SK-N-SH (cell line): ENCODE data around the gene SYNPO2. TPM values are rescaled to one million over a fixed set of nuclear protein-coding genes. Genes with fewer than 3 reads are reported as not detected.

Experiments used
- CTCF ChIA-PET: fragments of 300-600, 350-600 bp; formaldehyde crosslinking; extraction: SDS; loops from one replicate; lab custom pipeline; 2021; lab: Yijun Ruan, JAX
- POLR2A ChIA-PET: fragments of 350-600 bp; sonication (Branson Sonifier 250); formaldehyde crosslinking; extraction: SDS; loops from one replicate; lab custom pipeline; 2020; ENCODE audit warnings: antibody characterized with exemption, inconsistent platforms; lab: Yijun Ruan, JAX
- DNase-seq: peaks from one replicate; pipeline ENCODE4 v3.0.0; 2012
- H2AFZ ChIP-seq: fragments of 200-600 bp; sonication (generic); 2 replicates; pipeline ENCODE4 v1.8.1; 2016; ENCODE audit warnings: antibody characterized with exemption, mild to moderate bottlenecking, low read depth
- H3F3A ChIP-seq: fragments of 200-600 bp; sonication (generic); replicated peaks from 2 replicates; pipeline ENCODE3; 2016; ENCODE audit warnings: antibody characterized with exemption, mild to moderate bottlenecking; ENCODE audit not compliant: insufficient read depth
- H3K27ac ChIP-seq, 2 experiments: fragments of 200-500 bp in 1 of 2; fragments of 200-600 bp in 1 of 2; sonication (Bioruptor generic) in 1 of 2; sonication (generic), shearing (Covaris generic) in 1 of 2; 2 replicates each; pipeline versions ENCODE4 v1.5.1 to v1.6.1; 2014 to 2016; ENCODE audit warnings: low read depth in 2 of 2, inconsistent platforms in 1 of 2, low read length in 1 of 2, mild to moderate bottlenecking in 1 of 2, mixed read lengths in 1 of 2
- H3K27me3 ChIP-seq: fragments of 200-600 bp; sonication (generic), shearing (Covaris generic); 2 replicates; pipeline ENCODE4 v1.6.1; 2016; ENCODE audit warnings: mixed run types; ENCODE audit not compliant: insufficient read depth
- H3K36me3 ChIP-seq, 2 experiments: fragments of 200-500 bp in 1 of 2; fragments of 200-600 bp in 1 of 2; sonication (Bioruptor generic) in 1 of 2; sonication (generic) in 1 of 2; replicated peaks in 1 of 2; 2 replicates each; pipeline versions ENCODE3 to v1.5.1; 2014 to 2016; ENCODE audit warnings: low read length in 1 of 2, mild to moderate bottlenecking in 1 of 2; ENCODE audit not compliant: insufficient read depth in 2 of 2, control insufficient read depth in 1 of 2
- H3K4me1 ChIP-seq, 2 experiments: fragments of 200-500 bp in 1 of 2; fragments of 200-600 bp in 1 of 2; sonication (Bioruptor generic) in 1 of 2; sonication (generic), shearing (Covaris generic) in 1 of 2; 2 replicates each; pipeline versions ENCODE4 v1.5.1 to v1.6.1; 2014 to 2016; ENCODE audit warnings: low read depth in 1 of 2, low read length in 1 of 2, mixed run types in 1 of 2; ENCODE audit not compliant: insufficient read depth in 2 of 2, control insufficient read depth in 1 of 2
- H3K4me2 ChIP-seq: fragments of 200-600 bp; sonication (generic), shearing (Covaris generic); 2 replicates; pipeline ENCODE4 v1.6.1; 2017; ENCODE audit warnings: mixed run types
- H3K4me3 ChIP-seq, 2 experiments: fragments of 200-500 bp in 1 of 2; fragments of 200-600 bp in 1 of 2; sonication (Bioruptor generic) in 1 of 2; sonication (generic), shearing (Covaris generic) in 1 of 2; 2 replicates each; pipeline versions ENCODE4 v1.5.1 to v1.8.1; 2014 to 2016; ENCODE audit warnings: low read depth in 2 of 2, inconsistent platforms in 1 of 2, low read length in 1 of 2, mild to moderate bottlenecking in 1 of 2, mixed read lengths in 1 of 2, moderate library complexity in 1 of 2
- H3K79me2 ChIP-seq: fragments of 200-600 bp; sonication (generic); 2 replicates; pipeline ENCODE4 v1.8.1; 2017; ENCODE audit warnings: mild to moderate bottlenecking; ENCODE audit not compliant: insufficient read depth
- H3K9ac ChIP-seq: fragments of 200-600 bp; sonication (generic); 2 replicates; pipeline ENCODE4 v1.6.1; 2017; ENCODE audit warnings: mixed run types
- H3K9me2 ChIP-seq: fragments of 200-600 bp; sonication (generic); 2 replicates; pipeline ENCODE4 v1.6.1; 2017; ENCODE audit warnings: mixed run types
- H3K9me3 ChIP-seq: fragments of 200-600 bp; sonication (generic); 2 replicates; pipeline ENCODE4 v1.6.1; 2017; ENCODE audit warnings: mixed run types, mild to moderate bottlenecking, moderate library complexity
- H4K20me1 ChIP-seq: fragments of 200-600 bp; sonication (generic); 2 replicates; pipeline ENCODE4 v1.6.1; 2017; ENCODE audit warnings: mild to moderate bottlenecking, mixed run types; ENCODE audit not compliant: insufficient read depth
- EZH2phosphoT487 ChIP-seq: fragments of 200-600 bp; sonication (generic); IDR thresholded peaks from 2 replicates; pipeline ENCODE4 v1.6.1; 2017; ENCODE audit warnings: low read depth, mixed run types, mild to moderate bottlenecking, antibody characterized with exemption, moderate library complexity, borderline replicate concordance
- FOSL2 ChIP-seq: IDR thresholded peaks from 2 replicates; pipeline ENCODE4 v1.4.0; 2012; ENCODE audit warnings: low read depth, mild to moderate bottlenecking, moderate library complexity, borderline replicate concordance
- FOXM1 ChIP-seq: IDR thresholded peaks from 2 replicates; pipeline ENCODE4 v1.4.0; 2012; ENCODE audit warnings: low read depth, mild to moderate bottlenecking
- GABPA ChIP-seq: IDR thresholded peaks from 2 replicates; pipeline ENCODE4 v1.4.0; 2012; ENCODE audit warnings: low read depth, mild to moderate bottlenecking
- IRF3 ChIP-seq: fragments of 150-350 bp; IDR thresholded peaks from 2 replicates; pipeline ENCODE4 v1.6.1; 2016; ENCODE audit warnings: mild to moderate bottlenecking, low read depth, low read length
- MAX ChIP-seq: IDR thresholded peaks from 2 replicates; pipeline ENCODE4 v1.4.0; 2012; ENCODE audit warnings: low read depth
- MEF2A ChIP-seq: IDR thresholded peaks from 2 replicates; pipeline ENCODE4 v1.4.0; 2012; ENCODE audit warnings: low read depth, borderline replicate concordance
- MXI1 ChIP-seq: IDR thresholded peaks from 2 replicates; pipeline ENCODE4 v1.6.1; 2012; ENCODE audit warnings: mild to moderate bottlenecking, low read depth, low read length, improper control_type of control experiment
- RCOR1 ChIP-seq: fragments of 150-350 bp; IDR thresholded peaks from 2 replicates; pipeline ENCODE4 v1.6.1; 2017; ENCODE audit warnings: antibody characterized with exemption, low read length
- REST ChIP-seq: IDR thresholded peaks from 2 replicates; pipeline ENCODE4 v1.6.1; 2012; ENCODE audit warnings: mild to moderate bottlenecking, low read depth, low read length, moderate library complexity
- RFX5 ChIP-seq: IDR thresholded peaks from 2 replicates; pipeline ENCODE4 v1.6.1; 2012; ENCODE audit warnings: mild to moderate bottlenecking, improper control_type of control experiment, low read length
- SIN3A ChIP-seq: IDR thresholded peaks from 2 replicates; pipeline ENCODE4 v1.6.1; 2012; ENCODE audit warnings: low read depth, mild to moderate bottlenecking, low read length, moderate library complexity, borderline replicate concordance
- SMC3 ChIP-seq: IDR thresholded peaks from 2 replicates; pipeline ENCODE4 v1.6.1; 2012; ENCODE audit warnings: low read depth, low read length, improper control_type of control experiment
- TAF1 ChIP-seq: IDR thresholded peaks from 2 replicates; pipeline ENCODE4 v1.6.1; 2012; ENCODE audit warnings: low read depth, mild to moderate bottlenecking, low read length, moderate library complexity, borderline replicate concordance
- TEAD4 ChIP-seq: IDR thresholded peaks from 2 replicates; pipeline ENCODE4 v1.4.0; 2012; ENCODE audit warnings: mild to moderate bottlenecking, borderline replicate concordance; ENCODE audit not compliant: insufficient read depth
- YY1 ChIP-seq: IDR thresholded peaks from 2 replicates; pipeline ENCODE4 v1.4.0; 2012; ENCODE audit warnings: low read depth, mild to moderate bottlenecking
- WGBS: methylation state at CpG from one replicate; pipeline ENCODE4 v1.1.6; 2017; ENCODE audit warnings: low lambda C conversion rate; 5-methylcytosine and 5-hydroxymethylcytosine counted together
- polyA plus RNA-seq, 3 experiments: library from polyadenylated mRNA; depleted of rRNA; stranded (reverse); fragments of >200 nt; gene quantifications; 2 replicates each; pipeline ENCODE4 v1.2.3, GENCODE V29; 2012

The SYNPO2 gene
- polyA plus RNA-seq, 1 of the 3 experiments (the other 2 are of a cell fraction) = 7.2 TPM

- WGBS = 100% methylated on average over 1 of the region's 1 CpG
- Histone ChIP-seq H3K27ac (peak overlapping the region in 1 of 2 experiments; percentile 76; a peak in 1 of 4 replicates), H4K20me1 (no peaks in the 10 kb centered on the region), H3K4me2 (no peak overlapping the region), H3K4me1 (peaks cover 8 to 28% of the 10 kb centered on the region in 2 experiments; a peak in 3 of 4 replicates), H3K27me3 (no peaks in the 10 kb centered on the region), H3K9me2 (no peaks in the 10 kb centered on the region), H3F3A (peaks cover 35% of the 10 kb centered on the region), H3K9me3 (no peaks in the 10 kb centered on the region), H3K79me2 (no peaks in the 10 kb centered on the region), H3K9ac (no peak overlapping the region), H2AFZ (no peak overlapping the region), H3K36me3 (peaks cover 0 to 44% of the 10 kb centered on the region in 2 experiments), H3K4me3 (no peak overlapping the region)
- no peak for DNase-seq
- POLR2A ChIA-PET = interaction anchor here (0.7 kb wide), 1 partner anchor 586 kb away, joined by 3 read pairs; no protein-coding TSS in a partner anchor
- TF ChIP-seq MEF2A (no peak), SMC3 (no peak), RCOR1 (no peak), GABPA (no peak), EZH2phosphoT487 (no peak), RFX5 (no peak), REST (no peak), TAF1 (no peak), MAX (no peak), FOXM1 (no peak), FOSL2 (no peak), IRF3 (no peak), SIN3A (no peak), TEAD4 (no peak), MXI1 (no peak), YY1 (no peak)
- CTCF ChIA-PET = interaction anchor here (1.5 to 8.1 kb wide), 4 partner anchors 10 to 241 kb away, joined by 3 to 67 read pairs (median 6); no protein-coding TSS in a partner anchor
Measured at GRCh38 chr4:119039160-119039559, 150.5 kb downstream of the SYNPO2 start.
